Adrenal gland (tissue), 5 donors: Measurements from ENCODE around the gene TMEM42.

Experiments
- CTCF ChIP-seq, 6 experiments: fragments of 450-650 bp in 4 of 6; fragments of 200-600 bp in 2 of 6; sonication (generic) in 1 of 6; IDR thresholded peaks; 1 replicate in 5 of 6; 2 replicates in 1 of 6; pipeline versions ENCODE4 v1.5.1 to v1.8.0; 2016 to 2021; ENCODE audit warnings: antibody characterized with exemption in 6 of 6, mild to moderate bottlenecking in 2 of 6, moderate library complexity in 1 of 6
- POLR2A ChIP-seq, 2 donors: fragments of 450-650 bp; IDR thresholded peaks; one replicate each; pipeline ENCODE4 v1.6.1; 2017; ENCODE audit warnings: antibody characterized with exemption in 2 of 2, mild to moderate bottlenecking in 2 of 2, moderate library complexity in 1 of 2
- donor health status: DM: no; HTN: no; CAD: no.

GRCh38 chr3:44832965-44833364 lies 28.7 kb upstream of the TMEM42 start:
- TF ChIP-seq CTCF (IDR thresholded peaks at IDR 0.05) (no peak), POLR2A (IDR thresholded peaks at IDR 0.05) (no peak)
